H1 (cell line): ENCODE data around the gene CDCA4. TPM values are rescaled to one million over a fixed set of nuclear protein-coding genes. Genes with fewer than 3 reads are reported as not detected.
A peak's percentile ranks its signal among the peaks of the same experiment; 100 is the strongest.

Source experiments
- CTCF ChIA-PET: fragments of 300-600 bp; sonication (Branson Sonifier 250); formaldehyde crosslinking; loops from one replicate; lab custom pipeline; 2021; ENCODE audit not compliant: partially characterized antibody; lab: Charles Lee
- POLR2A ChIA-PET: fragments of 300-600 bp; sonication (Branson Sonifier 250); formaldehyde crosslinking; loops from one replicate; lab custom pipeline; 2021; ENCODE audit warnings: inconsistent platforms; ENCODE audit not compliant: partially characterized antibody; lab: Charles Lee
- DNase-seq, 2 experiments: peaks; one replicate each; pipeline versions ENCODE4 v3.0.0 to v3.0.0-alpha.2; 2010 to 2022; ENCODE audit warnings: low spot score in 2 of 2, low read depth in 1 of 2, mixed read lengths in 1 of 2
- FAIRE-seq: peaks from 2 replicates; lab custom pipeline; 2011; peaks lifted over from hg19 to GRCh38; lab: Jason Lieb, UNC
- H2AFZ ChIP-seq: 2 replicates; pipeline ENCODE4 v1.8.1; 2012; ENCODE audit warnings: low read length, inconsistent platforms
- H2AK5ac ChIP-seq: 2 replicates; pipeline ENCODE4 v1.6.1; 2013; ENCODE audit warnings: low read depth, low read length
- H2BK120ac ChIP-seq: replicated peaks from 2 replicates; pipeline ENCODE3; 2013; ENCODE audit warnings: low read depth, low read length, inconsistent platforms
- H2BK12ac ChIP-seq: 2 replicates; pipeline ENCODE4 v1.6.1; 2013; ENCODE audit warnings: low read depth, low read length
- H2BK15ac ChIP-seq: 2 replicates; pipeline ENCODE4 v1.6.1; 2013; ENCODE audit warnings: low read length
- H2BK20ac ChIP-seq: 2 replicates; pipeline ENCODE4 v1.6.1; 2013; ENCODE audit warnings: low read length
- H2BK5ac ChIP-seq: 2 replicates; pipeline ENCODE4 v1.6.1; 2013; ENCODE audit warnings: low read depth, low read length
- H3K14ac ChIP-seq: 2 replicates; pipeline ENCODE4 v1.6.1; 2013; ENCODE audit warnings: inconsistent platforms; ENCODE audit not compliant: insufficient read length
- H3K18ac ChIP-seq: 2 replicates; pipeline ENCODE4 v1.6.1; 2013; ENCODE audit warnings: low read length; ENCODE audit errors: extremely low read depth
- H3K23ac ChIP-seq: 2 replicates; pipeline ENCODE4 v1.6.1; 2013; ENCODE audit warnings: inconsistent platforms; ENCODE audit not compliant: insufficient read length
- H3K23me2 ChIP-seq: 2 replicates; pipeline ENCODE4 v1.6.1; 2013; ENCODE audit warnings: low read depth, low read length
- H3K27ac ChIP-seq: 2 replicates; pipeline ENCODE4 v1.6.1; 2011; ENCODE audit warnings: low read depth, low read length, inconsistent platforms
- H3K27me3 ChIP-seq, 4 experiments: replicated peaks in 1 of 4; 1 replicate in 1 of 4; 2 replicates in 3 of 4; pipeline versions ENCODE4 v1.6.1 to v1.8.1; 2011 to 2013; ENCODE audit warnings: low read length in 3 of 4, mild to moderate bottlenecking in 3 of 4, inconsistent platforms in 2 of 4, mixed read lengths in 2 of 4, moderate library complexity in 1 of 4; ENCODE audit not compliant: control insufficient read depth in 3 of 4, insufficient read depth in 3 of 4; ENCODE audit errors: extremely low read depth in 1 of 4
- H3K36me3 ChIP-seq, 4 experiments: 2 replicates each; pipeline versions ENCODE4 v1.6.1 to v1.8.1; 2011 to 2013; ENCODE audit warnings: mild to moderate bottlenecking in 4 of 4, low read length in 3 of 4, moderate library complexity in 2 of 4, control low read depth in 1 of 4, inconsistent platforms in 1 of 4; ENCODE audit not compliant: insufficient read depth in 4 of 4, control insufficient read depth in 2 of 4
- H3K4ac ChIP-seq: replicated peaks from 2 replicates; pipeline ENCODE3; 2013; ENCODE audit warnings: low read length, low read depth, mixed read lengths, inconsistent platforms; ENCODE audit not compliant: insufficient read length
- H3K4me1 ChIP-seq, 4 experiments: replicated peaks in 1 of 4; 1 replicate in 1 of 4; 2 replicates in 3 of 4; pipeline versions ENCODE4 v1.6.1 to v1.8.1; 2011 to 2013; ENCODE audit warnings: low read length in 3 of 4, inconsistent platforms in 2 of 4, mixed read lengths in 1 of 4; ENCODE audit not compliant: insufficient read depth in 4 of 4, control insufficient read depth in 3 of 4
- H3K4me2 ChIP-seq, 2 experiments: 2 replicates each; pipeline versions ENCODE4 v1.6.1 to v1.8.1; 2011 to 2013; ENCODE audit warnings: low read depth in 2 of 2, low read length in 2 of 2, control low read depth in 1 of 2, inconsistent platforms in 1 of 2, mild to moderate bottlenecking in 1 of 2; ENCODE audit not compliant: insufficient read depth in 1 of 2
- H3K4me3 ChIP-seq, 4 experiments: fragments of 200-600, 300-600 bp in 1 of 4; sonication (generic), shearing (Covaris generic), sonication (Bioruptor Twin) in 1 of 4; 2 replicates each; pipeline versions ENCODE4 v1.5.1 to v1.8.1; 2011 to 2016; ENCODE audit warnings: low read length in 4 of 4, low read depth in 3 of 4, control low read depth in 2 of 4, inconsistent platforms in 2 of 4, mild to moderate bottlenecking in 2 of 4, mixed read lengths in 1 of 4, moderate library complexity in 1 of 4; ENCODE audit not compliant: insufficient read depth in 2 of 4; ENCODE audit errors: extremely low read depth in 1 of 4
- H3K56ac ChIP-seq: replicated peaks from 2 replicates; pipeline ENCODE3; 2013; ENCODE audit warnings: low read depth, mild to moderate bottlenecking, mixed read lengths, low read length, inconsistent platforms; ENCODE audit not compliant: insufficient read length
- H3K79me1 ChIP-seq: 2 replicates; pipeline ENCODE4 v1.6.1; 2013; ENCODE audit warnings: low read depth, low read length, control low read depth
- H3K79me2 ChIP-seq, 2 experiments: 2 replicates each; pipeline versions ENCODE4 v1.6.1 to v1.8.1; 2012 to 2013; ENCODE audit warnings: low read length in 2 of 2, mild to moderate bottlenecking in 2 of 2, inconsistent platforms in 1 of 2; ENCODE audit not compliant: insufficient read depth in 2 of 2, control insufficient read depth in 1 of 2
- H3K9ac ChIP-seq, 4 experiments: replicated peaks in 1 of 4; 1 replicate in 1 of 4; 2 replicates in 3 of 4; pipeline versions ENCODE4 v1.6.1 to v1.8.1; 2011 to 2013; ENCODE audit warnings: low read depth in 3 of 4, low read length in 3 of 4, control low read depth in 2 of 4, mild to moderate bottlenecking in 2 of 4, moderate library complexity in 2 of 4, inconsistent platforms in 1 of 4; ENCODE audit errors: extremely low read depth in 1 of 4
- H3K9me3 ChIP-seq, 2 experiments: 2 replicates each; pipeline versions ENCODE4 v1.6.1 to v1.8.1; 2012 to 2013; ENCODE audit warnings: mild to moderate bottlenecking in 2 of 2, moderate library complexity in 2 of 2, control low read depth in 1 of 2, inconsistent platforms in 1 of 2, low read depth in 1 of 2, low read length in 1 of 2, mixed read lengths in 1 of 2; ENCODE audit not compliant: insufficient read depth in 2 of 2
- H4K20me1 ChIP-seq, 2 experiments: replicated peaks in 1 of 2; 2 replicates each; pipeline versions ENCODE3 to v1.8.1; 2011 to 2013; ENCODE audit warnings: inconsistent platforms in 2 of 2, low read length in 2 of 2, mild to moderate bottlenecking in 1 of 2; ENCODE audit not compliant: insufficient read depth in 2 of 2, control insufficient read depth in 1 of 2
- H4K5ac ChIP-seq: 2 replicates; pipeline ENCODE4 v1.6.1; 2013; ENCODE audit warnings: low read length, low read depth, mixed read lengths, inconsistent platforms; ENCODE audit not compliant: insufficient read length
- H4K8ac ChIP-seq: 2 replicates; pipeline ENCODE4 v1.8.0; 2013; ENCODE audit warnings: mild to moderate bottlenecking, moderate library complexity, low read length, inconsistent platforms; ENCODE audit not compliant: insufficient read depth; ENCODE audit errors: extremely low read depth
- H4K91ac ChIP-seq: replicated peaks from 2 replicates; pipeline ENCODE3; 2013; ENCODE audit warnings: low read length, mixed read lengths, inconsistent platforms; ENCODE audit not compliant: insufficient read length
- ATF2 ChIP-seq: IDR thresholded peaks from 2 replicates; pipeline ENCODE4 v1.6.1; 2012; ENCODE audit warnings: low read length, inconsistent platforms
- HDAC2 ChIP-seq, 2 experiments: fragments of 300-600 bp in 1 of 2; sonication (generic) in 1 of 2; IDR thresholded peaks; 2 replicates each; pipeline ENCODE4 v1.6.1; 2011 to 2012; ENCODE audit warnings: low read depth in 2 of 2, low read length in 2 of 2, mild to moderate bottlenecking in 2 of 2, moderate library complexity in 2 of 2, borderline replicate concordance in 1 of 2, inconsistent platforms in 1 of 2
- NRF1 ChIP-seq: IDR thresholded peaks from 2 replicates; pipeline ENCODE4 v1.6.1; 2011; ENCODE audit warnings: mild to moderate bottlenecking, low read depth, low read length, improper control_type of control experiment
- RAD21 ChIP-seq, 2 experiments: IDR thresholded peaks in 1 of 2; conservative IDR thresholded peaks in 1 of 2; 2 replicates each; pipeline ENCODE4 v1.6.1; 2011; ENCODE audit warnings: low read depth in 2 of 2, low read length in 2 of 2, improper control_type of control experiment in 1 of 2, inconsistent platforms in 1 of 2, mild to moderate bottlenecking in 1 of 2, moderate library complexity in 1 of 2
- SUZ12 ChIP-seq: fragments of 200-600 bp; sonication (generic); IDR thresholded peaks from 2 replicates; pipeline ENCODE4 v1.6.1; 2012; ENCODE audit warnings: mild to moderate bottlenecking, inconsistent platforms, low read length, moderate library complexity, mixed read lengths
- USF2 ChIP-seq: IDR thresholded peaks from 2 replicates; pipeline ENCODE4 v1.6.1; 2011; ENCODE audit warnings: low read length, improper control_type of control experiment
- WGBS, 2 experiments: shearing (Covaris generic) in 1 of 2; methylation state at CpG; one replicate each; pipeline versions ENCODE4 v1.1.6 to v1.1.7; 2013 to 2015; ENCODE audit warnings: low lambda C conversion rate in 2 of 2, mixed read lengths in 2 of 2, inconsistent platforms in 1 of 2, low coverage in 1 of 2, missing lambda C conversion rate in 1 of 2; ENCODE audit not compliant: insufficient replicate concordance in 2 of 2, insufficient coverage in 1 of 2, insufficient read length in 1 of 2; ENCODE audit errors: extremely low coverage in 1 of 2, missing lambda C conversion rate in 1 of 2; 5-methylcytosine and 5-hydroxymethylcytosine counted together
- polyA plus RNA-seq, 7 experiments: library from polyadenylated mRNA; depleted of rRNA in 3 of 7; stranded (reverse) in 5 of 7; unstranded in 2 of 7; fragments of >200 nt in 5 of 7; fragments of 200-250 nt in 2 of 7; gene quantifications; 1 replicate in 5 of 7; 2 replicates in 1 of 7; 4 replicates in 1 of 7; pipeline versions ENCODE4 v1.2.1 to v1.2.3, GENCODE V29; 2011 to 2013; ENCODE audit warnings: missing spikeins in 2 of 7, mixed read lengths in 2 of 7
- total RNA-seq: library from RNA; stranded (reverse); fragmentation: NEBNext Ultra II Directional; extraction: Animal tissue kit (Norgen Biotek cat#: 25700); gene quantifications from 2 replicates; pipeline ENCODE4 v1.2.1, GENCODE V29; 2021

The CDCA4 gene
- total and polyA plus RNA-seq, 2 of the 8 experiments (the other 6 are each of a cell fraction or from before 2014, with no cell fraction given): 49.9 to 62.4 TPM

DNA sequence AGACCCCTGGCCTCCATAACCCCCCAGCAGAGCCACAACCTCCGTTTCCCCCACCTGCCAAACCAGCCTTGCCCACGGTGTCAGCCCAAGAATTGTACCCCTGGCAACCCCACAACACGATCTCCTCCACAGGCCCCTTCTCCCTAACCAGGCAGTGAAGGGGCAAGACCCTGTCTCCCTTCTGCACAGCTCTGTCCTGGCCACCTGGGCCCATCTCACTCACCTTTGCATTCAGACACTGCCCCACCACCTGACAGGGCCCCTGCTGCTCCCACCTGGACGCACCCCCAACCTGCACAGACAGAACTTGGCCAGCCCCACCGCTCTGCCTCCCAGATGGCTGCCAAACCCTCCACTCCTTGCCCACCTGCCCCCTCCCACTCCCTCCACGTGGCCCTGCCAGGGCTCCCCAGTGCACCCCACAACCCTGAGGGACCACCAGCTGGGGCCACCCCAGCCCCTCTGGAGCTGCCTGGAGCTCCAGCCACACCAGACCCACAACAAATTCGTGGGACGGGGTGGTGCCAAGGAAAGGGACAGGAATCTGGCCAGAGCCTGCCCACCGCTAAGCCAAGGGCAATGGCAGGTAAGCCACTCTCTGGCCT is 54.5 kb downstream of the CDCA4 start:
- 93% methylated on average over 9 of the region's 9 CpGs; no CpG with 5 or more reads in 1 of the 2 experiments for WGBS, 2 experiments
- no peak overlapping the region for H2BK12ac ChIP-seq
- no peaks in the 10 kb centered on the region for H3K9me3 ChIP-seq
- ChIA-PET POLR2A (no interaction called here), CTCF (interaction anchor here (1.7 to 11.5 kb wide), 3 partner anchors 13 to 78 kb away, joined by 5 to 161 read pairs (median 8); no protein-coding TSS in a partner anchor)
- H3K36me3 ChIP-seq: no peaks in the 10 kb centered on the region
- H3K14ac ChIP-seq: no peak overlapping the region
- H2BK120ac ChIP-seq: no peak overlapping the region
- no peak overlapping the region for H3K56ac ChIP-seq
- no peak overlapping the region; a peak in 1 of 4 replicates for H3K4me2 ChIP-seq
- H4K5ac ChIP-seq: no peak overlapping the region
- H3K9ac ChIP-seq: no peak overlapping the region
- no peaks in the 10 kb centered on the region for H3K79me1 ChIP-seq
- H3K79me2 ChIP-seq: no peaks in the 10 kb centered on the region
- no peak overlapping the region for H4K8ac ChIP-seq
- H2BK5ac ChIP-seq: no peak overlapping the region
- H3K27ac ChIP-seq: no peak overlapping the region
- H4K20me1 ChIP-seq: no peaks in the 10 kb centered on the region
- no peak overlapping the region for H2AK5ac ChIP-seq
- H3K4me3 ChIP-seq: no peak overlapping the region
- FAIRE-seq (no peak), DNase-seq (no peak)
- no peak overlapping the region for H2BK15ac ChIP-seq
- peak overlapping the region; percentile 85 for H4K91ac ChIP-seq
- no peak overlapping the region for H3K4ac ChIP-seq
- peaks cover 0 to 13% (median 6%) of the 10 kb centered on the region in 4 experiments; a peak in 3 of 7 replicates for H3K27me3 ChIP-seq
- H2BK20ac ChIP-seq: no peak overlapping the region
- H3K4me1 ChIP-seq: peaks cover 0 to 25% (median 15%) of the 10 kb centered on the region in 4 experiments; a peak in 6 of 7 replicates
- no peak overlapping the region for H2AFZ ChIP-seq
- H3K18ac ChIP-seq: no peak overlapping the region
- peaks cover 5% of the 10 kb centered on the region for H3K23me2 ChIP-seq
- no peak overlapping the region for H3K23ac ChIP-seq
- TF ChIP-seq NRF1 (no peak), RAD21 (IDR thresholded peaks at IDR 0.05 in 1 of 2, conservative IDR thresholded peaks at IDR 0.05 in 1 of 2; ENCODE audit: low read depth in 2 of 2, low read length in 2 of 2) (no peak), USF2 (no peak), HDAC2 (IDR thresholded peaks at IDR 0.05; ENCODE audit: borderline replicate concordance in 1 of 2, low read depth in 2 of 2, low read length in 2 of 2) (no peak), SUZ12 (no peak), ATF2 (no peak)
